Loucy (cell line): ENCODE measurements around the gene ATP13A3.

ENCODE experiments used
- H2AFZ ChIP-seq: fragments of 200-600 bp; sonication (generic); 2 replicates; pipeline ENCODE4 v1.6.0; 2016; ENCODE audit warnings: antibody characterized with exemption, mild to moderate bottlenecking, low read length, moderate library complexity
- H3F3A ChIP-seq: fragments of 200-600 bp; 2 replicates; pipeline ENCODE4 v1.6.0; 2016; ENCODE audit warnings: antibody characterized with exemption, low read depth, mild to moderate bottlenecking
- H3K27me3 ChIP-seq: fragments of 200-600 bp; sonication (generic); 2 replicates; pipeline ENCODE4 v1.6.1; 2014; ENCODE audit warnings: low read length, mild to moderate bottlenecking; ENCODE audit not compliant: insufficient read depth, poor library complexity, severe bottlenecking
- H3K36me3 ChIP-seq: fragments of 200-600 bp; sonication (generic); 2 replicates; pipeline ENCODE4 v1.6.1; 2016; ENCODE audit warnings: low read length; ENCODE audit not compliant: insufficient read depth
- H3K4me1 ChIP-seq: fragments of 200-600 bp; sonication (generic); 2 replicates; pipeline ENCODE4 v1.5.1; 2014; ENCODE audit warnings: low read length, mild to moderate bottlenecking; ENCODE audit not compliant: insufficient read depth, poor library complexity, severe bottlenecking
- H3K4me2 ChIP-seq: fragments of 200-600 bp; sonication (generic); 2 replicates; pipeline ENCODE4 v1.6.0; 2014; ENCODE audit warnings: antibody characterized with exemption, low read length, low read depth, mild to moderate bottlenecking; ENCODE audit not compliant: poor library complexity, severe bottlenecking
- H3K4me3 ChIP-seq: fragments of 200-600 bp; sonication (generic); 2 replicates; pipeline ENCODE4 v1.5.1; 2014; ENCODE audit warnings: low read length, mild to moderate bottlenecking, mixed read lengths; ENCODE audit not compliant: poor library complexity, severe bottlenecking
- H3K79me2 ChIP-seq: fragments of 200-600 bp; sonication (generic); 2 replicates; pipeline ENCODE4 v1.6.1; 2014; ENCODE audit warnings: low read length; ENCODE audit not compliant: insufficient read depth
- H3K9ac ChIP-seq: fragments of 200-600 bp; sonication (generic); 2 replicates; pipeline ENCODE4 v1.6.0; 2014; ENCODE audit warnings: mild to moderate bottlenecking, low read depth, low read length, moderate library complexity; ENCODE audit not compliant: poor library complexity, severe bottlenecking
- H3K9me2 ChIP-seq: fragments of 200-600 bp; sonication (generic); replicated peaks from 2 replicates; pipeline ENCODE4 v1.6.1; 2016; ENCODE audit warnings: low read depth, low read length, mixed read lengths
- H3K9me3 ChIP-seq: fragments of 200-600 bp; sonication (generic); 2 replicates; pipeline ENCODE4 v1.6.1; 2014; ENCODE audit warnings: mild to moderate bottlenecking, antibody characterized with exemption, low read length, low read depth; ENCODE audit not compliant: insufficient read depth
- H4K20me1 ChIP-seq: fragments of 200-600 bp; sonication (generic); 2 replicates; pipeline ENCODE4 v1.6.0; 2014; ENCODE audit warnings: antibody characterized with exemption, low read length, mild to moderate bottlenecking; ENCODE audit not compliant: insufficient read depth, poor library complexity, severe bottlenecking
- CTCF ChIP-seq: fragments of 200-600 bp; sonication (generic); conservative IDR thresholded peaks from 2 replicates; pipeline ENCODE4 v1.5.1; 2014; ENCODE audit warnings: mild to moderate bottlenecking, antibody characterized with exemption, low read length
- EZH2phosphoT487 ChIP-seq: fragments of 200-600 bp; IDR thresholded peaks from 2 replicates; pipeline ENCODE4 v1.6.1; 2018; ENCODE audit warnings: antibody characterized with exemption, mild to moderate bottlenecking, moderate library complexity, borderline replicate concordance

The ATP13A3 gene

GRCh38 chr3:194383276-194383940 is 103.4 kb downstream of the ATP13A3 start:
- Histone ChIP-seq H3K27me3 (no peaks in the 10 kb centered on the region), H3K9me3 (no peaks in the 10 kb centered on the region)
- TF ChIP-seq CTCF = no peak

GRCh38 chr3:194382892-194383223 is 103.9 kb downstream of the ATP13A3 start:
- Histone ChIP-seq H3K27me3 (no peaks in the 10 kb centered on the region), H3K9me2 (no peaks in the 10 kb centered on the region), H3F3A (no peaks in the 10 kb centered on the region), H3K9ac (no peak overlapping the region), H4K20me1 (no peaks in the 10 kb centered on the region), H3K79me2 (no peaks in the 10 kb centered on the region), H3K36me3 (no peaks in the 10 kb centered on the region), H3K9me3 (no peaks in the 10 kb centered on the region), H2AFZ (no peak overlapping the region), H3K4me2 (no peak overlapping the region), H3K4me3 (no peak overlapping the region), H3K4me1 (peaks cover 2% of the 10 kb centered on the region)
- TF ChIP-seq EZH2phosphoT487 = no peak
- no peak for TF ChIP-seq CTCF

More at GRCh38 chr3:194383276-194383940, 103.4 kb downstream of the ATP13A3 start:
- H3K4me1 ChIP-seq = peaks cover 2% of the 10 kb centered on the region
- no peaks in the 10 kb centered on the region for H3K36me3 ChIP-seq
- H3K9ac ChIP-seq = no peak overlapping the region
- H3K4me2 ChIP-seq = no peak overlapping the region
- no peaks in the 10 kb centered on the region for H3K79me2 ChIP-seq
- H4K20me1 ChIP-seq = no peaks in the 10 kb centered on the region
- H3K9me2 ChIP-seq = no peaks in the 10 kb centered on the region
- H3K4me3 ChIP-seq = no peak overlapping the region
- H2AFZ ChIP-seq = no peak overlapping the region
- no peaks in the 10 kb centered on the region for H3F3A ChIP-seq

GRCh38 chr3:194382196-194382891 is 104.5 kb downstream of the ATP13A3 start:
- Histone ChIP-seq H3K4me2 (no peak overlapping the region), H3K27me3 (no peaks in the 10 kb centered on the region), H3K9ac (no peak overlapping the region), H3K4me1 (peaks cover 2% of the 10 kb centered on the region), H3K9me2 (no peaks in the 10 kb centered on the region), H3K4me3 (no peak overlapping the region), H3K36me3 (no peaks in the 10 kb centered on the region), H3K9me3 (no peaks in the 10 kb centered on the region), H3K79me2 (no peaks in the 10 kb centered on the region), H4K20me1 (no peaks in the 10 kb centered on the region), H2AFZ (no peak overlapping the region), H3F3A (no peaks in the 10 kb centered on the region)
- TF ChIP-seq CTCF = no peak
- no peak for TF ChIP-seq EZH2phosphoT487
